NCI-H2107 (cell line): ENCODE results near the gene FGF21.

Source experiments
- DNase-seq: peaks from one replicate; lab custom pipeline; 2025; lab: John Stamatoyannopoulos, UW

The FGF21 gene

GRCh38 chr19:48728911-48729664 lies 26.2 kb upstream of the FGF21 start:
- DNase-seq = no peak

GRCh38 chr19:48731452-48731851 lies 23.9 kb upstream of the FGF21 start:
- DNase-seq = no peak

GRCh38 chr19:48734625-48735024 lies 20.7 kb upstream of the FGF21 start:
- DNase-seq = no peak

GRCh38 chr19:48735031-48735615 lies 20.2 kb upstream of the FGF21 start:
- no peak for DNase-seq

- no peak for DNase-seq
Measured at GRCh38 chr19:48737360-48737998, 17.8 kb upstream of the FGF21 start.

GRCh38 chr19:48738557-48739403 lies 16.5 kb upstream of the FGF21 start:
- DNase-seq = peak; percentile 72

GRCh38 chr19:48739404-48740163 lies 15.7 kb upstream of the FGF21 start:
- no peak for DNase-seq

GRCh38 chr19:48740164-48740972 lies 15.0 kb upstream of the FGF21 start, which contains the start of gene RASIP1:
Gene RASIP1, minus strand, starts transcription at chr19:48740610. Its CDS starts 328 bp downstream, at chr19:48740282.
- DNase-seq = no peak

GRCh38 chr19:48741129-48741999 lies 14.0 kb upstream of the FGF21 start:
- no peak for DNase-seq

- no peak for DNase-seq
Measured at GRCh38 chr19:48742096-48742495, 13.2 kb upstream of the FGF21 start.

GRCh38 chr19:48745208-48745995 lies 9.9 kb upstream of the FGF21 start:
- DNase-seq = no peak

- DNase-seq = no peak
Measured at GRCh38 chr19:48746110-48746509, 9.2 kb upstream of the FGF21 start.

- DNase-seq = no peak
Measured at GRCh38 chr19:48746738-48747575, 8.4 kb upstream of the FGF21 start, which contains the start of gene IZUMO1. Gene IZUMO1, minus strand, starts transcription at chr19:48746909. Its CDS starts 1,050 bp downstream, at chr19:48745859.

- DNase-seq = no peak
Measured at GRCh38 chr19:48749571-48750198, 5.6 kb upstream of the FGF21 start.

- DNase-seq = no peak
Measured at GRCh38 chr19:48750351-48750750, 5.0 kb upstream of the FGF21 start.

GRCh38 chr19:48750771-48751504 lies 4.4 kb upstream of the FGF21 start:
- DNase-seq = no peak
